HG03354 (cell line): ENCODE measurements around the gene FGFBP2.

ENCODE experiments used
- ATAC-seq: cut with Tn5 transposase; IDR thresholded peaks from one replicate; pipeline ENCODE4 v1.9.1; 2021; ENCODE audit warnings: mild to moderate bottlenecking; ENCODE audit not compliant: unreplicated experiment, poor library complexity, severe bottlenecking

The FGFBP2 gene

GRCh38 chr4:15971068-15971801 lies 8.3 kb upstream of the FGFBP2 start:
- ATAC-seq = no peak

DNA sequence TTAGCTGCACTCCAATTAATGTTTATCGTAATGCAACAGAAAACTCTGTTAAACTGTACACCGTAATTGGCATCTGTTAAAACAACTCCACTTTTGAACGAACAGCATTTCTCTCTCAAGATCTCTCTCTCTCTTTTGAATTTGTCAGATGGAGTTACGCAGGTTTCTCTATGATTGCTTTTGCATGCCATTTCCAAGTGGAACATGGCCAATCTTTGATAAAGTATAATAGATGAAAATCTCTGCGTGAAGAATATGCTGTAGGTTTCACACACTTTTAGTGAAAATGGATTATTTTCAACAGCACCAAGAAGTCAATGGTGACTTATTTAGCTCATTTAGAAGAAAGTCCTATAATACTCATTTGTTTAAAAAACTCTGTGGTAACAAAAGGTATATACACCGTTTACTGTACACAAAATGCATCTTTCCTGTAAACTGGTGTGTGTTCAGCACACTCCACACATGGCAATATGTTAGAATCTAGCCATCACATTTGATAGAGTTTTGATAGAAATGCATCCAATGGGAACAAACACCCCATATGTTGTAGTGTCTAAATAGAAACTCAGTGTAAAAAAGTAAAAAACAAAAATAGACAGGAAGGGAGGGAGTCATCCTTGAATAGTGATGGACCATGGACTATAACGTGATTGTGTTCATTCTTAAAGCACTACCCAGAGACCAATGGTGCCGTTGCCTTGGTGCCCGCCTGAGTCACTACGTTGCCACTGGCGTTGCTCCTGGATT lies 5.8 kb upstream of the FGFBP2 start:
- no peak for ATAC-seq

DNA sequence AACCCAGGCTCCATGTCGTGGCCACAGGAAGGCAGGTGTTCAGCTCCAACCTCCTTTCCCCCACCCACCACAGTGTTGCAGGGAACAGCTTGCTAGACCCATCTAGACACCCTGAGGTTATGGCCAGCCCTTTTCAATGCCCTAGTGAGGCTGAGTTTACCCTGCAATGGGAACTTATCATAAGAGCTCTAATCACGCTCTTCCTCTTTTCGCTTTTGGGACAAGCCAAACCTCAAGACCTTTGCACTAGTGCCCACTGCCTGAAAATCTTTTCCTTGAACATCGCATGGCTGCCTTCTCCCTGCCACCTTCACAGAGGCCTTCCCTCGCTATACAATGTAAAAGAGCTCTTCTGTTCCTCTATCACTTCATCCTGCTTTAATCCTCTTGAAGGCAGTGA lies 2.4 kb upstream of the FGFBP2 start:
- ATAC-seq = no peak

DNA sequence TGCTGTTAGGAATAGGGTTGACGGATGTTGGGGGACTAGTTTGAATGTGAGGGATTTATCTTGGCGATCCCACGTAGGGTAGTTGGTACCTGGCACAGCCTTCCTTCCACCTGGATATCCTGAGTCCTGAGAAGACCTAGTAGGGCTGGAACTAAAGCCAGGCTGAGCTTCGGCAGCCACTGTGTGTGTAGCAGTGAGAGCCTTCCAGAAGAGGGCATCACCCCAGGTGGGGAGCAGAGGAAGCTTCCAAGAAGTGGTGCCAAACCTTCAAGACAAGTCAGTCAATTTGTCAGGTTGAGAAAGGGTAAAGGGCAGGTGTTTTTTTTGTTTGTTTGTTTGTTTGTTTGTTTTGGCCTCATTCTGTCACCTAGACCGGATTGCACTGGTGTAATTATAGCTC lies 1.2 kb upstream of the FGFBP2 start:
- no peak for ATAC-seq

DNA sequence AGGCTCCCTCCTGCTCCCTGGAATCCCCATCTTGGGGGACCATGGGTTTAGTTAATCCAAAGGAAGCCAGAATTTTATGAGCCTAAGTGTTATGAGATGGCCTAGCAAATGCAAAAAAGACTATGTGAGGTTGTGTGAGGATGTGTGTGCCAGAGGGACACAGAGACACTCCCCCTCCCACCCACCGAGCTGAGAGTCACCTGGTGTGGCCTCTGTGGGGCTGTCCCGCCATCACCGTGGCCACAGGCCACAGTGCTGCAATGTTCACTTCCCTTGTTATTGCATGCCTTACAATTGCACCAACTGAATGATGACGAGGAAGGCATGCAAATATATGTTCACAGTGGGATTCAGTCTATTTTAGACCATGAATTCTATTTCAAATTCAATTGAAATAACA lies 601 bp upstream of the FGFBP2 start:
- peak; percentile 80 for ATAC-seq

DNA sequence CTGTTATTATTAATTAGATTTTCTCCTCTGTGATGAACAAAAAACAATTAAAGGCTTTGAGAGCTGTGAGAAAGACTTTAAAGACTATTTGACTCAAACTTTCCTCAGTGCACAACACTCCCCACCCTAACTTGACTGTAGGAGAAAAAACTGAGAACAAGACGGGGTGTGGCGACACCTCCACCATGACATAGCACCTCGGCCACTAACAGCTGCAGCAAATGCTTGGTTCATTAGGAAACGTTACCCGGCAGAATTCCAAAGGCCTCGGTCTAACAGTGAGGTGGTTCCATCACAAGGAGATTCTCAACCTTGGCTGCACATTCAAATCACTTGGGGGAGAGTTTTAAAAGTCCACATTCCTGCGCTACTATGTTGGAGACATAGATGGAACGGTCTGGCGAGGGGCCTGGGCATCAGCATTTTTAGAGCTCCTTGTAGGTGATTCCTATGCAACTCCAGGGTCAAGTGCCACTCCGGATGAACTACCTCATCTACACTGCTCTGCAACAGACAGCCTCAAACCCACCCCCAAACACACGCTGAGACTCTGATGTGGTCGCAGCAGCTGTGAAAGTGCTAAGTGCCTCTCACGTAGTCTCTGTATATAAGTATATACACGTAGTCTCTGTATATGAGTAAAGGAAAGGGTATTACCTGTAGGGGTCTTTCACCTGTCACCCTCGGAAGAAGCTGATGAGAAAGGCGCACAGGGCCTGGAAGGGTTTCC lies 1.0 kb downstream of the FGFBP2 start:
- ATAC-seq = no peak

DNA sequence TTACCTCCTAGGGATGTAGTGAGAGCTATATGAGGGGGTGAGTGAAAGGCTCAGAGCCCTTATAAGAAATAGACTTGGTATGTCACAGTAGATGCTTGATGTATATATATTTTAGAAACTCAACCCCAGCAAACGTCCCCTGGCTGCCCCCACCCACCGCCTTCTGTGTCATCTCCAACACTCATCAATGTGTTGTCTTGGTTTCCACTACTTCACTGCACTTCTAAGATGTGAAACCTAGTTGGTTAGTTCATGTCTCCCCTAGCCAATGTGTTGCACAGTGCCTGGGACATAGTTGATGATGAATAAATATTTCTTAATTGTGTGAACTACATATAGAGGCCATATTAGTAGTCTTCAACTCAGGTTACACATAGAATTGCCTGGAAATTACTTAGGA lies 4.4 kb downstream of the FGFBP2 start:
- ATAC-seq = no peak

- peak; percentile 98 for ATAC-seq
Measured at GRCh38 chr4:15956179-15956850, 6.7 kb downstream of the FGFBP2 start.

DNA sequence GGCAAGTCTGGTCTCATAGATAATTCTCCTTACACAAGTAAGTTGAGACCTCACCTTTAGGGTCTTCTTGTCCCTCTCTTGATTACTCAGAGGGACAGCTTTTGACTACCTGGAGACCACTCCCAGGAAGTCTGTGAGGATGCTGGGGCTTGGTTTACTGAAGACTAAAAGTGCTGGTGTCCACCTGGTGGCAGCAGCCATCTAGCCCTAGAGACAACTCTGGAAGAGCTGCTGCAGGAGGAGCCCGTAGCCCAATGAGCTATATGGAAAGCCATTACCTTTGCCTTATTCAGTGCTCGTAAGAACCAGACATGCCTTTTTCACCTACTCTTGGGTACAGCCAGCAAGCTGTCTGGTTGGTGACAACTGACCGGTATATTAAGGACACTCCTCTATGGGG lies 7.3 kb downstream of the FGFBP2 start:
- ATAC-seq = no peak

DNA sequence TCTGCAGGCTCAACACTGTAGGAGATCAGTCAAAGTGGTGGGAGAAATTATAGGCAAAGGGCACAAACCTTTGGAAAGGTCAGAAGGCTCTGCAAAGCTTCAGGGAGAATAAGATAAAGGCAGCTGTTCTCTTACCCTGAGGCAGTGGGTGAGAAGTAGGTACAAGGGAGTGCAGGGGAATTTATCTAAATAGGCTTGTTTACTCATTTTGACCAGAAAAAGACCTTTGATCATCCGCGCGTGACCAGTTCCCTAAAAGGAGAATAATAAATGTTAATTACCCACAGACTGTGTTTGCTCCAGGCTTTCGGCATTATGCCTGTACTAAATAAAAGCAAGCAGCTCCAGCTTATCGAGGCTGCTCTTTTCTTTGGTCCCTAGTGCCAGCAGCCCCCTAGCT lies 9.3 kb downstream of the FGFBP2 start:
- ATAC-seq = no peak

GRCh38 chr4:15951781-15952180 lies 11.2 kb downstream of the FGFBP2 start:
- ATAC-seq = no peak

DNA sequence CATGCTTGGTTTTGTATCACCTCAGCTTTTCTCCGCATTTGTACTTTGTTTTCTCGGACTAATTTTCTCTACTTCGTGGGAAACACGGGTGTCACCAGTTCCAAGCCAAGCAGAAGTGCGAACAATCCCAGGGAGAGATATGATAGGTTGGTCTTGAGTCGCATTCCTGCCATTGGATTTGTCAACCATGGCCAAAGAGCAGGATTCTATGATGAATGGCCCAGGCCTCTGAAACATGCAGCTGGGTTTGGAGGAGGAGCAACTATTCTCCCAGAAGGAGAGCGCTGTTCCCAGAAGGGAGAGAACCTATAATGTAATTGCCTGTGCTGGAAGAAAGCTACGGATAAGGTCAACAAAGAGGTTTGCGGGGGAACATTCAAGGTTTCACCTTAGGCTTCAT lies 14.1 kb downstream of the FGFBP2 start:
- no peak for ATAC-seq

DNA sequence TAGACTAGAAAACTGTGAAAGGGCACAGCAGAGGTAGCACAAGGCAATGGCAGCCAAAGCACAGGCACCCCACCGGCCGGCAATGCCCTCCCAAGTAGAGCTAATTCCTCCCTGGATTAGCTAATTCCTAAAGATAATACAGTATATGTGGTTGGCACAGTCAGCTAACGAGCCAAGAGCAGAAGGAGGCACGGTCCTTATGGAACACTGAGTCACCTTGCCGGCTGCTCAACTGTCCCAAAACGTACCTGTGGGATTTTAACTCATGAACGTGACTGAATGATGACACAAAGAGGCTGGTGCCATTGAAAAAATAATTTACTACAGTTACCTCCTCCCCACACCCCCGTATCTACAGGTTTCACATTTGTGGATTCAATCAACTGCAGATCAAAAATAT lies 15.3 kb downstream of the FGFBP2 start:
- no peak for ATAC-seq

DNA sequence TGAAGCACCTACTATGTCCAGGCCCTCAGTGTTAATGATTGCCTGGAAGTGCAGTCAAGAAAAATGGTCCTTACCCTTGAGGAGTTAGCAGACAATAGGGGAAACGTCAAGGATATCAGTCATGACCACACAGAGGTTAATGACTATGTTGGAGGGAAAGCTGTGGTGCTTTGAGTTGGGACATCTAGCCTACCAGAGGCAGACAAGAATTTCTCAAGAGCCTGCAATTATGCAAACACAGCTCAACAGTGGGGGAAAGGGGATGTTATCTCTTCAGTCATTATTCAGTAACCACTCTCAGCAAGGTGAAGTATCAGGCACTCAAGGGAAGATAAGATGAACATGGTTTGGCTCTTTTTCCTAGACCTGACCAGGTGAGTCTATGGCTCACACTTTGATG lies 17.5 kb downstream of the FGFBP2 start:
- ATAC-seq = no peak

GRCh38 chr4:15944895-15945294 lies 18.1 kb downstream of the FGFBP2 start:
- ATAC-seq = no peak

GRCh38 chr4:15942283-15942682 lies 20.7 kb downstream of the FGFBP2 start:
- no peak for ATAC-seq

DNA sequence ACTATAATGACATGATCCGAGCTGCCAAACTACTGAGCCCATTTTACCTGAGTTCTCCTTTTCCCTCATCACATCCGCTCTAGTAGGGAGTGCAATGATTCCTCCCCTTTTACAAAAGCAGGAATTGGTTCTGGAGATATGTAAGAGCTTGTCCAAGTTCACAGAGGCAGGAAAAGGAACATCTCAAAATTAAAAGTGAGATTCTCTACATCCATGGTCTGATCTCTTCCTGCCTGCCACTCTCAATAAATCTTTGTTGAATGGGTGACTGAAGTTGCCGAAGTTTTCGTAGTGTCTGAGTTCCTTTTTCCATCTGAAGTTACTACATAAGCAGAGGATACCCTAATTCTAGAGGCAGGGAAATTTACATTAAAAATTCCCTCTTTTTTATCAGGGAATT lies 24.3 kb downstream of the FGFBP2 start, which contains the start of gene FGFBP1:
Gene FGFBP1, minus strand, starts transcription at position 101 of the 400 bp plus-strand sequence. CDS start 2,108 bp downstream, outside the sequence.
- ATAC-seq = no peak

- ATAC-seq = no peak
Measured at GRCh38 chr4:15938182-15938581, 24.8 kb downstream of the FGFBP2 start.

GRCh38 chr4:15936495-15936894 lies 26.5 kb downstream of the FGFBP2 start:
- ATAC-seq = no peak
